IMR-90 (cell line): Measurements from ENCODE around the gene AATF. TPM values are rescaled to one million over a fixed set of nuclear protein-coding genes. Genes with fewer than 3 reads are reported as not detected.

Source experiments
- ATAC-seq: fragments of 200-7000 bp; cut with Tn5 transposase; 2 replicates; pipeline ENCODE4 v1.9.1; 2020; ENCODE audit warnings: low read depth, mild to moderate bottlenecking, moderate library complexity
- BruUV-seq: library from RNA; stranded (reverse); fragments of 400-500 nt; replicated peaks from 2 replicates; lab custom pipeline; 2021; lab: Mats Ljungman, UMichigan
- CTCF ChIA-PET: fragments of 300-600 bp; formaldehyde crosslinking; extraction: SDS; loops from one replicate; lab custom pipeline; 2021; ENCODE audit warnings: antibody characterized with exemption; lab: Yijun Ruan, JAX
- POLR2A ChIA-PET: fragments of 300-600 bp; sonication (Branson Sonifier 250); formaldehyde crosslinking; loops from one replicate; lab custom pipeline; 2022; ENCODE audit warnings: antibody characterized with exemption; ENCODE audit not compliant: unreplicated experiment; lab: Charles Lee
- DNase-seq: peaks from one replicate; pipeline ENCODE4 v3.0.0; 2013
- H2AFZ ChIP-seq: replicated peaks from 2 replicates; pipeline ENCODE3; 2013; ENCODE audit warnings: low read length, mild to moderate bottlenecking; ENCODE audit not compliant: poor library complexity
- H2AK5ac ChIP-seq: 2 replicates; pipeline ENCODE4 v1.6.1; 2013; ENCODE audit warnings: low read depth, low read length, inconsistent platforms
- H2AK9ac ChIP-seq: replicated peaks from 2 replicates; pipeline ENCODE3; 2013; ENCODE audit warnings: mild to moderate bottlenecking, low read depth, low read length, moderate library complexity; ENCODE audit not compliant: poor library complexity
- H2BK120ac ChIP-seq: 2 replicates; pipeline ENCODE4 v1.6.1; 2013; ENCODE audit warnings: low read depth, low read length, inconsistent platforms
- H2BK15ac ChIP-seq: 3 replicates; pipeline ENCODE4 v1.6.1; 2013; ENCODE audit warnings: low read depth, low read length, inconsistent platforms
- H2BK20ac ChIP-seq: 2 replicates; pipeline ENCODE4 v1.6.1; 2013; ENCODE audit warnings: low read depth, mild to moderate bottlenecking, inconsistent platforms, low read length, moderate library complexity
- H2BK5ac ChIP-seq: 2 replicates; pipeline ENCODE4 v1.6.1; 2013; ENCODE audit warnings: mild to moderate bottlenecking, low read depth, low read length, inconsistent platforms; ENCODE audit not compliant: poor library complexity, severe bottlenecking
- H3K14ac ChIP-seq: replicated peaks from 2 replicates; pipeline ENCODE4 v1.6.1; 2013; ENCODE audit warnings: low read depth, low read length, inconsistent platforms
- H3K18ac ChIP-seq: 2 replicates; pipeline ENCODE4 v1.6.1; 2013; ENCODE audit warnings: low read depth, low read length, control low read depth
- H3K23ac ChIP-seq: 2 replicates; pipeline ENCODE4 v1.6.1; 2013; ENCODE audit warnings: low read depth, low read length, inconsistent platforms
- H3K27ac ChIP-seq: 2 replicates; pipeline ENCODE4 v1.5.1; 2013; ENCODE audit warnings: mild to moderate bottlenecking, control low read depth, low read length; ENCODE audit not compliant: insufficient read depth
- H3K27me3 ChIP-seq: 2 replicates; pipeline ENCODE4 v1.6.1; 2013; ENCODE audit warnings: low read length; ENCODE audit not compliant: control insufficient read depth, insufficient read depth
- H3K36me3 ChIP-seq: 2 replicates; pipeline ENCODE4 v1.6.1; 2013; ENCODE audit warnings: low read length, mixed read lengths; ENCODE audit not compliant: control insufficient read depth, insufficient read depth
- H3K4ac ChIP-seq: 2 replicates; pipeline ENCODE4 v1.6.1; 2013; ENCODE audit warnings: low read depth, low read length, inconsistent platforms
- H3K4me1 ChIP-seq: 2 replicates; pipeline ENCODE4 v1.6.1; 2013; ENCODE audit warnings: low read length, mixed read lengths; ENCODE audit not compliant: control insufficient read depth, insufficient read depth
- H3K4me2 ChIP-seq: 2 replicates; pipeline ENCODE4 v1.6.1; 2013; ENCODE audit warnings: low read depth, mild to moderate bottlenecking, control low read depth, low read length, moderate library complexity
- H3K4me3 ChIP-seq: 2 replicates; pipeline ENCODE4 v1.5.1; 2013; ENCODE audit warnings: low read depth, mild to moderate bottlenecking, control low read depth, low read length, moderate library complexity; ENCODE audit not compliant: insufficient read depth
- H3K56ac ChIP-seq: 2 replicates; pipeline ENCODE4 v1.6.1; 2013; ENCODE audit warnings: low read length, inconsistent platforms; ENCODE audit not compliant: insufficient read depth; ENCODE audit errors: extremely low read depth
- H3K79me1 ChIP-seq, 2 experiments: 2 replicates each; pipeline ENCODE4 v1.6.1; 2013; ENCODE audit warnings: low read length in 2 of 2, inconsistent platforms in 1 of 2, low read depth in 1 of 2
- H3K9ac ChIP-seq: 2 replicates; pipeline ENCODE4 v1.6.1; 2013; ENCODE audit warnings: low read depth, low read length, control low read depth
- H3K9me1 ChIP-seq: 2 replicates; pipeline ENCODE4 v1.6.1; 2013; ENCODE audit warnings: low read length, inconsistent platforms; ENCODE audit not compliant: insufficient read depth
- H3K9me3 ChIP-seq: 2 replicates; pipeline ENCODE4 v1.6.1; 2013; ENCODE audit warnings: low read length; ENCODE audit not compliant: control insufficient read depth, insufficient read depth
- H4K20me1 ChIP-seq: 2 replicates; pipeline ENCODE4 v1.6.1; 2013; ENCODE audit warnings: low read length, inconsistent platforms; ENCODE audit not compliant: insufficient read depth
- H4K5ac ChIP-seq: 2 replicates; pipeline ENCODE4 v1.6.1; 2013; ENCODE audit warnings: mild to moderate bottlenecking, low read depth, low read length, control low read depth
- H4K8ac ChIP-seq, 2 experiments: 2 replicates each; pipeline ENCODE4 v1.6.1; 2013; ENCODE audit warnings: low read depth in 2 of 2, low read length in 2 of 2, control low read depth in 1 of 2, inconsistent platforms in 1 of 2
- H4K91ac ChIP-seq: 2 replicates; pipeline ENCODE4 v1.6.1; 2013; ENCODE audit warnings: low read depth, low read length, inconsistent platforms; ENCODE audit not compliant: insufficient read depth
- CHD1 ChIP-seq: IDR thresholded peaks from 2 replicates; pipeline ENCODE4 v1.6.1; 2012; ENCODE audit warnings: low read depth, low read length, improper control_type of control experiment
- FOS ChIP-seq: fragments of 150-350 bp; IDR thresholded peaks from 2 replicates; pipeline ENCODE4 v1.6.1; 2016; ENCODE audit warnings: low read depth, low read length
- MAFK ChIP-seq: IDR thresholded peaks from 2 replicates; pipeline ENCODE4 v1.6.1; 2012; ENCODE audit warnings: low read depth, low read length, improper control_type of control experiment
- WGBS, 2 experiments: methylation state at CpG; one replicate each; pipeline versions ENCODE4 v1.1.5 to v1.1.7; 2013; ENCODE audit warnings: missing lambda C conversion rate in 2 of 2; ENCODE audit not compliant: insufficient read length in 1 of 2; ENCODE audit errors: extremely low coverage in 2 of 2; 5-methylcytosine and 5-hydroxymethylcytosine counted together
- dilution Hi-C: fragments of 300-500 bp; cut with HindIII; formaldehyde crosslinking; loops from one replicate; pipeline ENCODE4 v1.14.3; 2018; ENCODE audit warnings: low sequenced_read_pairs; ENCODE audit not compliant: unreplicated experiment
- in situ Hi-C: fragments of 300-500 bp; cut with MboI; formaldehyde crosslinking; loops from 3 replicates; pipeline ENCODE4 v1.14.3; 2019; ENCODE audit warnings: low sequenced_read_pairs, inconsistent platforms, mixed read lengths
- intact Hi-C: fragments of 100-400 bp; cut with micrococcal nuclease; formaldehyde crosslinking; loops from 2 replicates; pipeline ENCODE4 v1.10.0; 2022
- polyA plus RNA-seq, 3 experiments: library from polyadenylated mRNA; depleted of rRNA; stranded (reverse); fragments of >200 nt; gene quantifications; 2 replicates each; pipeline ENCODE4 v1.2.3, GENCODE V29; 2012; ENCODE audit warnings: low replicate concordance in 1 of 3
- total RNA-seq: library from RNA; depleted of rRNA; stranded (reverse); fragments of >200 nt; gene quantifications from 2 replicates; pipeline ENCODE4 v1.2.3, GENCODE V29; 2012
- TF ChIP-seq, protein P1 (sequence below): fragments of 150-350 bp; IDR thresholded peaks from 2 replicates; pipeline ENCODE4 v1.6.1; 2017; ENCODE audit warnings: mild to moderate bottlenecking, antibody characterized with exemption, low read length, low read depth

AATF gene
- total and polyA plus RNA-seq, 2 of the 4 experiments (the other 2 are of a cell fraction) = 21.0 to 34.8 TPM

DNA sequence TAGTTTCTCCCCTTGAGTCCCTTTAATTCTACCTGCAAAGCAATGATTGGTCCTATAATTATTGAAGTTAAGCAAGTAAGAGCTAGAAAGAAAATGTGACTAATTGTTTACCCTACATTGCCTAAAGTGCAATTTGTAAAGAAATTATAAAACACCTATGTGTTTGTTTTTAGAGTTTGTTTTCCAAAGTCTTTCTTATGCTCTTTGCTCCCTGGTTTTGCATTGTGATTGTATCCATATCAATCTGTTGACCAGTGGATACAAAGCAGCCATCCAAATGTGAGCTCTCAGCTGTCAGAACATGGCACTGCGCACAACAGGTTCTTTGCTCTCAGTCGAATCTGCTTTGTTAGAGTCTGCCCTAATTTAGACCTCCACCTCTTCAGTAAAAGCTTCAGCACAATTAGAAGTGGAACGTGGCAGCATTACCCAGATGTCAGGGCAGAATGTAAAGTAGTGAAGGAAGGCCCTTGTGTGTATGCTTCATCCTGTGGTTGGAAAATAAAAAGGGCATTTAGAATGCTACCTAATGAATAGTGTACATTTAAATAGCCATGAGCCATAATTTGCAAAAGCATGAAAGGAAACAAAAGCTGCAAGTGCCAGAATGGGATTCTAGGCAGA, 70.5 kb downstream of the AATF start:
- ChIA-PET CTCF (interaction anchor here (1.3 kb wide), 1 partner anchor 28 kb away, joined by 4 read pairs; no protein-coding TSS in a partner anchor), POLR2A (no interaction called here)
- Histone ChIP-seq H3K9me3 (no peaks in the 10 kb centered on the region), H4K91ac (no peak overlapping the region), H3K9me1 (peaks cover 4% of the 10 kb centered on the region; the same call in 1 of the 2 replicates), H3K14ac (no peak overlapping the region), H3K56ac (no peak overlapping the region), H3K27ac (no peak overlapping the region), H3K23ac (no peak overlapping the region), H2AK9ac (no peak overlapping the region), H3K4me2 (no peak overlapping the region), H4K5ac (no peak overlapping the region), H2BK120ac (no peak overlapping the region), H2AFZ (no peak overlapping the region), H2BK20ac (no peak overlapping the region), H2BK15ac (no peak overlapping the region), H3K79me1 (peaks cover 3% of the 10 kb centered on the region in 2 experiments; a peak in 2 of 4 replicates), H3K27me3 (no peaks in the 10 kb centered on the region), H2BK5ac (no peak overlapping the region), H4K20me1 (no peaks in the 10 kb centered on the region), H2AK5ac (no peak overlapping the region), H3K4me1 (no peaks in the 10 kb centered on the region), H3K9ac (no peak overlapping the region), H3K4ac (no peak overlapping the region), H3K36me3 (peaks cover 4% of the 10 kb centered on the region; the same call in 1 of the 2 replicates), H3K4me3 (no peak overlapping the region), H4K8ac (no peak overlapping the region), H3K18ac (no peak overlapping the region)
- DNase-seq = no peak
- dilution Hi-C loops = no loop called here
- TF ChIP-seq FOS (no peak), CHD1 (no peak), MAFK (no peak)
- TF ChIP-seq, protein P1, sequence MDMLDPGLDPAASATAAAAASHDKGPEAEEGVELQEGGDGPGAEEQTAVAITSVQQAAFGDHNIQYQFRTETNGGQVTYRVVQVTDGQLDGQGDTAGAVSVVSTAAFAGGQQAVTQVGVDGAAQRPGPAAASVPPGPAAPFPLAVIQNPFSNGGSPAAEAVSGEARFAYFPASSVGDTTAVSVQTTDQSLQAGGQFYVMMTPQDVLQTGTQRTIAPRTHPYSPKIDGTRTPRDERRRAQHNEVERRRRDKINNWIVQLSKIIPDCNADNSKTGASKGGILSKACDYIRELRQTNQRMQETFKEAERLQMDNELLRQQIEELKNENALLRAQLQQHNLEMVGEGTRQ = no peak
- ATAC-seq = no peak
- BruUV-seq = no TSS peak
- in situ Hi-C loops = no loop called here
- whole genome bisulfite sequencing, 2 experiments = 100% methylated on average over 1 of the region's 3 CpGs; no CpG with 5 or more reads in 1 of the 2 experiments
- intact Hi-C loops = no loop called here
